CD4-positive, CD25-positive, alpha-beta regulatory T cell (primary cell): Measurements from ENCODE around the gene GAGE12D. TPM values are rescaled to one million over a fixed set of nuclear protein-coding genes. Genes with fewer than 3 reads are reported as not detected.
"Not testable (repeated sequence)": the region's sequence is repeated elsewhere in the genome, so short reads cannot be mapped to it uniquely, and the experiment has no call there.

ENCODE experiments used
- ATAC-seq, 2 donors: fragments of 150-1000 bp; cut with Tn5 transposase; one replicate each; pipeline ENCODE4 v1.10.0; 2021; ENCODE audit warnings: low read depth in 2 of 2, moderate number of reproducible peaks in 2 of 2, moderate library complexity in 1 of 2
- DNase-seq, 3 donors: peaks; one replicate each; pipeline versions ENCODE4 v3.0.0 to v3.0.0-alpha.2; 2012 to 2022; ENCODE audit warnings: mixed read lengths in 1 of 3
- H3K27ac ChIP-seq: one replicate; pipeline ENCODE4 v1.7.0; 2013; ENCODE audit warnings: mild to moderate bottlenecking, low read length; ENCODE audit not compliant: insufficient read depth, poor library complexity, severe bottlenecking
- H3K27me3 ChIP-seq: one replicate; pipeline ENCODE4 v1.7.0; 2013; ENCODE audit warnings: low read length; ENCODE audit not compliant: control insufficient read depth, insufficient read depth
- H3K36me3 ChIP-seq: one replicate; pipeline ENCODE4 v1.7.0; 2013; ENCODE audit warnings: mild to moderate bottlenecking, low read length, moderate library complexity; ENCODE audit not compliant: control insufficient read depth, insufficient read depth
- H3K4me1 ChIP-seq: 2 replicates; pipeline ENCODE4 v1.7.0; 2013; ENCODE audit warnings: mild to moderate bottlenecking, low read length; ENCODE audit not compliant: insufficient read depth, control insufficient read depth, poor library complexity, severe bottlenecking
- H3K4me3 ChIP-seq: one replicate; pipeline ENCODE4 v1.7.0; 2013; ENCODE audit warnings: low read depth, mild to moderate bottlenecking, low read length, moderate library complexity
- H3K9me3 ChIP-seq, 2 experiments: 1 replicate in 1 of 2; 2 replicates in 1 of 2; pipeline ENCODE4 v1.7.0; 2013; ENCODE audit warnings: low read length in 2 of 2, mild to moderate bottlenecking in 1 of 2, moderate library complexity in 1 of 2; ENCODE audit not compliant: control insufficient read depth in 2 of 2
- H3K27ac Mint-ChIP-seq, 3 donors: one replicate each; pipeline ENCODE4 v1.8.0; 2020 to 2022; ENCODE audit warnings: mild to moderate bottlenecking in 3 of 3, mixed read lengths in 3 of 3, moderate library complexity in 2 of 3
- H3K27me3 Mint-ChIP-seq: one replicate; pipeline ENCODE4 v1.8.0; 2022; ENCODE audit warnings: mild to moderate bottlenecking, mixed read lengths
- H3K36me3 Mint-ChIP-seq: one replicate; pipeline ENCODE4 v1.8.0; 2020; ENCODE audit warnings: mixed read lengths
- H3K4me1 Mint-ChIP-seq, 4 donors: one replicate each; pipeline ENCODE4 v1.8.0; 2020 to 2022; ENCODE audit warnings: mixed read lengths in 4 of 4, mild to moderate bottlenecking in 1 of 4
- H3K4me3 Mint-ChIP-seq, 4 donors: one replicate each; pipeline ENCODE4 v1.8.0; 2020 to 2022; ENCODE audit warnings: mild to moderate bottlenecking in 4 of 4, mixed read lengths in 4 of 4, moderate library complexity in 3 of 4
- H3K9me3 Mint-ChIP-seq, 7 donors: one replicate each; pipeline ENCODE4 v1.8.0; 2020 to 2022; ENCODE audit warnings: mixed read lengths in 7 of 7, mild to moderate bottlenecking in 3 of 7, moderate library complexity in 2 of 7
- polyA plus RNA-seq, 4 donors: library from polyadenylated mRNA; unstranded; fragments of 300-500 nt; fragmentation: Illumina TruSeq; gene quantifications; one replicate each; pipeline ENCODE4 v1.2.3, GENCODE V29; 2021
- total RNA-seq: library from RNA; stranded (reverse); gene quantifications from one replicate; pipeline ENCODE4 v1.2.3, GENCODE V29; 2022

GAGE12D gene
- total and polyA plus RNA-seq, 5 donors from 2014 or later, result not detected

- H3K9me3 Mint-ChIP-seq, ATAC-seq, H3K27ac ChIP-seq, H3K27me3 Mint-ChIP-seq, H3K4me3 ChIP-seq, H3K9me3 ChIP-seq, H3K36me3 Mint-ChIP-seq, DNase-seq, H3K27me3 ChIP-seq, H3K27ac Mint-ChIP-seq, H3K4me1 Mint-ChIP-seq, H3K4me1 ChIP-seq, H3K36me3 ChIP-seq, H3K4me3 Mint-ChIP-seq: not testable (repeated sequence)
Observed at GRCh38 chrX:49589196-49589595, 47.7 kb downstream of the GAGE12D start, which contains the start of gene GAGE2A. GAGE2A (plus strand) TSS chrX:49589496; CDS start chrX:49590651, 1,155 bp downstream.

GRCh38 chrX:49589769-49590478 lies 48.4 kb downstream of the GAGE12D start:
- not testable (repeated sequence) for H3K36me3 ChIP-seq, H3K4me3 Mint-ChIP-seq, H3K27ac Mint-ChIP-seq, H3K9me3 Mint-ChIP-seq, H3K36me3 Mint-ChIP-seq, DNase-seq, H3K4me3 ChIP-seq, H3K27ac ChIP-seq, H3K27me3 Mint-ChIP-seq, H3K4me1 ChIP-seq, H3K4me1 Mint-ChIP-seq, H3K9me3 ChIP-seq, H3K27me3 ChIP-seq, ATAC-seq

GRCh38 chrX:49590488-49590887 lies 49.0 kb downstream of the GAGE12D start:
- H3K4me3 Mint-ChIP-seq, ATAC-seq, H3K36me3 Mint-ChIP-seq, H3K9me3 Mint-ChIP-seq, H3K27ac ChIP-seq, H3K27ac Mint-ChIP-seq, H3K27me3 ChIP-seq, DNase-seq, H3K4me1 Mint-ChIP-seq, H3K4me1 ChIP-seq, H3K27me3 Mint-ChIP-seq, H3K36me3 ChIP-seq, H3K9me3 ChIP-seq, H3K4me3 ChIP-seq: not testable (repeated sequence)

Other genes starting within 250 kb of the GAGE12D start
- gene GAGE10, start 238.1 kb upstream of the GAGE12D start, total RNA-seq, result not detected
- not detected for gene GAGE10, start 238.1 kb upstream of the GAGE12D start, polyA plus RNA-seq
- gene GAGE12J, start 219.7 kb upstream of the GAGE12D start, total RNA-seq, result not detected
- not detected for gene GAGE12J, start 219.7 kb upstream of the GAGE12D start, polyA plus RNA-seq
- gene GAGE13, start 210.2 kb upstream of the GAGE12D start, total RNA-seq, result not detected
- not detected for gene GAGE13, start 210.2 kb upstream of the GAGE12D start, polyA plus RNA-seq
- gene GAGE12C, start 9.6 kb upstream of the GAGE12D start, total RNA-seq, result not detected
- not detected for gene GAGE12C, start 9.6 kb upstream of the GAGE12D start, polyA plus RNA-seq
- not detected for gene GAGE12E, start 9.6 kb downstream of the GAGE12D start, total RNA-seq
- not detected for gene GAGE12E, start 9.6 kb downstream of the GAGE12D start, polyA plus RNA-seq
- not detected for gene GAGE12F, start 19.1 kb downstream of the GAGE12D start, total RNA-seq
- gene GAGE12F, start 19.1 kb downstream of the GAGE12D start, polyA plus RNA-seq, result not detected
- gene GAGE12G, start 28.7 kb downstream of the GAGE12D start, total RNA-seq, result not detected
- not detected for gene GAGE12G, start 28.7 kb downstream of the GAGE12D start, polyA plus RNA-seq
- not detected for gene GAGE12H, start 38.2 kb downstream of the GAGE12D start, total RNA-seq
- gene GAGE12H, start 38.2 kb downstream of the GAGE12D start, polyA plus RNA-seq, result not detected
- gene GAGE2A, start 47.8 kb downstream of the GAGE12D start, total RNA-seq, result not detected
- gene GAGE2A, start 47.8 kb downstream of the GAGE12D start, polyA plus RNA-seq, result not detected
- not detected for gene GAGE1, start 57.3 kb downstream of the GAGE12D start, total RNA-seq
- gene GAGE1, start 57.3 kb downstream of the GAGE12D start, polyA plus RNA-seq, result not detected
- not detected for gene PAGE1, start 154.3 kb downstream of the GAGE12D start, total RNA-seq
- not detected for gene PAGE1, start 154.3 kb downstream of the GAGE12D start, polyA plus RNA-seq